Peyer's patch (tissue), 4 donors: Measurements from ENCODE around the gene PIH1D2. TPM values are rescaled to one million over a fixed set of nuclear protein-coding genes. Genes with fewer than 3 reads are reported as not detected.
"Not testable (repeated sequence)": the region's sequence is repeated elsewhere in the genome, so short reads cannot be mapped to it uniquely, and the experiment has no call there.

Experiments used
- DNase-seq, 3 donors: peaks; one replicate each; pipeline ENCODE4 v3.0.0-alpha.2; 2017 to 2019
- H3K27ac ChIP-seq, 4 donors: fragments of 200-600 bp; sonication (generic); one replicate each; pipeline ENCODE4 v1.5.1; 2016 to 2019
- H3K27me3 ChIP-seq, 2 donors: fragments of 200-600 bp; sonication (generic); one replicate each; pipeline ENCODE4 v1.5.1; 2019
- H3K36me3 ChIP-seq, 3 donors: fragments of 200-600 bp; sonication (generic); one replicate each; pipeline ENCODE4 v1.5.1; 2016 to 2019
- H3K4me1 ChIP-seq, 4 donors: fragments of 200-600 bp; sonication (generic); one replicate each; pipeline ENCODE4 v1.5.1; 2016 to 2019
- H3K4me3 ChIP-seq, 4 donors: fragments of 200-600 bp; sonication (generic); 1 replicate in 3 of 4; 2 replicates in 1 of 4; pipeline ENCODE4 v1.5.1; 2016 to 2019; ENCODE audit warnings: mild to moderate bottlenecking in 1 of 4
- H3K9me3 ChIP-seq, 4 donors: fragments of 200-600 bp; sonication (generic); one replicate each; pipeline ENCODE4 v1.5.1; 2016 to 2019; ENCODE audit warnings: mild to moderate bottlenecking in 1 of 4
- POLR2A ChIP-seq, 2 donors: fragments of 450-650 bp; IDR thresholded peaks; one replicate each; pipeline ENCODE4 v1.5.1; 2017; ENCODE audit warnings: antibody characterized with exemption in 2 of 2, mild to moderate bottlenecking in 2 of 2, moderate library complexity in 2 of 2
- total RNA-seq, 4 donors: library from RNA; depleted of rRNA; stranded (reverse); fragments of >200 nt; gene quantifications; one replicate each; pipeline ENCODE4 v1.1.0, GENCODE V29; 2016
- TF ChIP-seq, protein P1 (sequence below), 6 experiments: fragments of 450-650 bp in 4 of 6; fragments of 200-600 bp in 2 of 6; sonication (generic) in 1 of 6; IDR thresholded peaks; one replicate each; pipeline ENCODE4 v1.5.1; 2017 to 2019; ENCODE audit warnings: antibody characterized with exemption in 6 of 6, mild to moderate bottlenecking in 3 of 6, moderate library complexity in 1 of 6

Gene PIH1D2
- total RNA-seq, 4 donors from 2014 or later, result 2.8 to 11.6 TPM; not detected in 2

DNA sequence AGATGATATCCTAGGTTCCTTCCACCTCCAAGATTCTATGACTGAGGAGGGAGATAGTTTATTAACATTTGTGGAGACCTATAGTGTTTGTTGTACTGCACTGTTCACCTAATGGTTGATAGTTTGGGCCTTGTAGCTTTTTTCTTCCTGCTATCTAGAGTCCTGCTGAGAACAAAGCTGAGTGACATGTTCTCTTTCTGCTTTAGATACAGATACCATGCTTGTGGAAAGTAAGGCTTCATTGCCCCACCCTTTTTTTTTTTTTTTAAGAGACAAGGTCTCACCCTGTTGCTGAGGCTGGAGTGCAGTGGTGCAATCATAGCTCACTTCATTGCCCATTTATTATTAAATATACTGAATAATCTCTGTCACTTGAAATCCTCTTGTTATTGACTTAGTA lies 36.3 kb downstream of the PIH1D2 start:
- no peaks in the 10 kb centered on the region for H3K9me3 ChIP-seq
- no peaks in the 10 kb centered on the region for H3K4me1 ChIP-seq
- no peak for DNase-seq
- H3K4me3 ChIP-seq, result no peak overlapping the region
- H3K27me3 ChIP-seq, result no peaks in the 10 kb centered on the region
- TF ChIP-seq, protein P1, sequence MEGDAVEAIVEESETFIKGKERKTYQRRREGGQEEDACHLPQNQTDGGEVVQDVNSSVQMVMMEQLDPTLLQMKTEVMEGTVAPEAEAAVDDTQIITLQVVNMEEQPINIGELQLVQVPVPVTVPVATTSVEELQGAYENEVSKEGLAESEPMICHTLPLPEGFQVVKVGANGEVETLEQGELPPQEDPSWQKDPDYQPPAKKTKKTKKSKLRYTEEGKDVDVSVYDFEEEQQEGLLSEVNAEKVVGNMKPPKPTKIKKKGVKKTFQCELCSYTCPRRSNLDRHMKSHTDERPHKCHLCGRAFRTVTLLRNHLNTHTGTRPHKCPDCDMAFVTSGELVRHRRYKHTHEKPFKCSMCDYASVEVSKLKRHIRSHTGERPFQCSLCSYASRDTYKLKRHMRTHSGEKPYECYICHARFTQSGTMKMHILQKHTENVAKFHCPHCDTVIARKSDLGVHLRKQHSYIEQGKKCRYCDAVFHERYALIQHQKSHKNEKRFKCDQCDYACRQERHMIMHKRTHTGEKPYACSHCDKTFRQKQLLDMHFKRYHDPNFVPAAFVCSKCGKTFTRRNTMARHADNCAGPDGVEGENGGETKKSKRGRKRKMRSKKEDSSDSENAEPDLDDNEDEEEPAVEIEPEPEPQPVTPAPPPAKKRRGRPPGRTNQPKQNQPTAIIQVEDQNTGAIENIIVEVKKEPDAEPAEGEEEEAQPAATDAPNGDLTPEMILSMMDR (IDR thresholded peaks at IDR 0.05), result no peak
- no peak for TF ChIP-seq POLR2A (IDR thresholded peaks at IDR 0.05)
- H3K27ac ChIP-seq, result no peak overlapping the region
- H3K36me3 ChIP-seq, result peaks cover 0 to 63% (median 0%) of the 10 kb centered on the region in 3 donors

DNA sequence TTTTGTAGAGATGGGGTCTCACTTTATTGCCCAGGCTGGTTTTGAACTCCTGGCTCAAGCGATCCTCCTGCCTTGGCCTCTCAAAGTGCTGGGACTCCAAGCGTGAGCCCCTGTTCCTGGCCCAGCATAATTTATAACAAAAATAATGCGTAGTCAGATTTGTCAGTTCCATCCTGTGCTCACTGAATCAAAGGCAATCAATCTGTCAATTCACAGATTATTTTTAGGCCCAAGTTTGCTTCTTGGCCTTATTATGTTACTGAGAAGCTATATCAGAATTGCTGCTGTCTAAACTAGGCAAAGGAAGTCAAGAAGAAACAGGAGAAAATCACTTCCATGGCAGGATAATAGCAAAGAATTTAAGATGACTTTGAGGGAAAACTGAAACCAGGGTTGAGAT lies 39.9 kb downstream of the PIH1D2 start:
- Histone ChIP-seq H3K4me1 (no peaks in the 10 kb centered on the region), H3K36me3 (peaks cover 0 to 75% (median 0%) of the 10 kb centered on the region in 3 donors), H3K4me3 (no peak overlapping the region), H3K9me3 (no peaks in the 10 kb centered on the region), H3K27me3 (no peaks in the 10 kb centered on the region), H3K27ac (no peak overlapping the region)
- no peak for TF ChIP-seq POLR2A (IDR thresholded peaks at IDR 0.05)
- TF ChIP-seq, protein P1 (IDR thresholded peaks at IDR 0.05), result no peak
- no peak for DNase-seq

DNA sequence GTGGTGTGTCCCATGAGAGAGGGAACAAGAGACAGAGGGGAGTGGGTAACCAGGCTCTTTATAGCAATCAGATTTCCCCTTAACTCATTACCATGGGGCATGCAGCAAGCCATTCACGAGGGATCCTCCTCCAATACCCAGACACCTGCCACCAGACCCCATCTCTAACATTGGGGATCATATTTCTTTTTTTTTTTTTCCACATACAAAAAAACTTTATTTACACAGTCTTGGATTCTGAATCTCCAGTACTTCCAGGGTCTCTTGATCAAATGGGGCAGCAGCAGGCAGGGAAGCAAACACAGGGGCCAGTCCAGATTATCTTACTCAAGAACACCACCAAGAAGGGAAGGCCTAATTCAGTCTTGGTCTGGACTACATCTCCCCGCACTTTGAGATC lies 44.4 kb downstream of the PIH1D2 start:
- no peak for TF ChIP-seq POLR2A (IDR thresholded peaks at IDR 0.05)
- TF ChIP-seq, protein P1 (IDR thresholded peaks at IDR 0.05), result no peak
- H3K36me3 ChIP-seq, result peaks cover 0 to 58% (median 0%) of the 10 kb centered on the region in 3 donors

DNA sequence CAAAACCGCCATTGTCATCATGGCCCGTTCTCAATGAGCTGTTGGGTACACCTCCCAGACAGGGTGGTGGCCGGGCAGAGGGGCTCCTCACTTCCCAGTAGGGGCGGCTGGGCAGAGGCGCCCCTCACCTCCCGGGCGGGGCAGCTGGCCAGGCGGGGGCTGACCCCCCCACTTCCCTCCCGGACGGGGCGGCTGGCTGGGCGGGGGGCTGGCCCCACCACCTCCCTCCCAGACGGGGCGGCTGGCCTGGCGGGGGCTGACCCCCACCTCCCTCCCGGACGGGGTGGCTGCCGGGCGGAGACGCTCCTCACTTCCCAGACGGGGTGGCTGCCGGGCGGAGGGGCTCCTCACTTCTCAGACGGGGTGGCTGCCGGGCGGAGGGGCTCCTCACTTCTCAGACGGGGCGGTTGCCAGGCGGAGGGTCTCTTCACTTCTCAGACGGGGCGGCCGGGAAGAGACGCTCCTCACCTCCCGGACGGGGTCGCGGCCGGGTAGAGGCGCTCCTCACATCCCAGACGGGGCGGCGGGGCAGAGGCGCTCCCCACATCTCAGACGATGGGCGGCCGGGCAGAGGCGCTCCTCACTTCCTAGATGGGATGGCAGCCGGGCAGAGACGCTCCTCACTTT lies 46.9 kb downstream of the PIH1D2 start:
- Histone ChIP-seq H3K4me1 (peaks cover 0 to 10% (median 0%) of the 10 kb centered on the region in 4 donors), H3K36me3 (peaks cover 0 to 36% (median 0%) of the 10 kb centered on the region in 3 donors)
- H3K4me3 ChIP-seq, DNase-seq, H3K9me3 ChIP-seq, H3K27me3 ChIP-seq, H3K27ac ChIP-seq: not testable (repeated sequence)

More for the DNA sequence above, 44.4 kb downstream of the PIH1D2 start:
- DNase-seq, result no peak
- no peaks in the 10 kb centered on the region for H3K27me3 ChIP-seq
- H3K4me1 ChIP-seq, result peaks cover 0 to under 1% (median 0%) of the 10 kb centered on the region in 4 donors
- H3K4me3 ChIP-seq, result no peak overlapping the region
- no peaks in the 10 kb centered on the region for H3K9me3 ChIP-seq
- no peak overlapping the region for H3K27ac ChIP-seq

DNA sequence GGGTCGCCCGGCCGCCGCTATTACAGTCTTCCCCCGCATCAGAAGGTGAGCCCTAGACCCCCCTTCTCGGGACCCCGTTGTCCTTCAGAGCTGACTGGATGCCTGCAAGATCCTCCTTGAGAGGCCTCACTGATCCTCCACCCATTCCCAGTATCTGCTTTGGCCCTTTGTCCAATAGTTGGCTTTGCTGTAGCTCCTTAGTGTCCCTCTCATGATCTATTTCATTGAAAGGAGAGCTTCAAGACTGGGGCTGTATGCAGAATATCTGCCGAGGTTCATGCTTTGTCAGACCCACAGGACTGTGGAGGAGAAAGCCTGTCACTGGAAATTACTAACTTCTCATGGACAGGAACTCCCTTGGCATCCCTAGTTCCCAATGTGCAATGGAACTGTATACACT lies 48.1 kb downstream of the PIH1D2 start:
- DNase-seq, result no peak
- Histone ChIP-seq H3K9me3 (no peaks in the 10 kb centered on the region), H3K27ac (peak overlapping the region; percentile 85 to 91 (median 87)), H3K4me1 (peaks cover 0 to 10% (median 0%) of the 10 kb centered on the region in 4 donors), H3K27me3 (no peaks in the 10 kb centered on the region), H3K4me3 (peak overlapping the region; percentile 61 to 70 (median 64)), H3K36me3 (peaks cover 0 to 29% (median 0%) of the 10 kb centered on the region in 3 donors)
- TF ChIP-seq, protein P1 (IDR thresholded peaks at IDR 0.05), result no peak
- no peak for TF ChIP-seq POLR2A (IDR thresholded peaks at IDR 0.05)

DNA sequence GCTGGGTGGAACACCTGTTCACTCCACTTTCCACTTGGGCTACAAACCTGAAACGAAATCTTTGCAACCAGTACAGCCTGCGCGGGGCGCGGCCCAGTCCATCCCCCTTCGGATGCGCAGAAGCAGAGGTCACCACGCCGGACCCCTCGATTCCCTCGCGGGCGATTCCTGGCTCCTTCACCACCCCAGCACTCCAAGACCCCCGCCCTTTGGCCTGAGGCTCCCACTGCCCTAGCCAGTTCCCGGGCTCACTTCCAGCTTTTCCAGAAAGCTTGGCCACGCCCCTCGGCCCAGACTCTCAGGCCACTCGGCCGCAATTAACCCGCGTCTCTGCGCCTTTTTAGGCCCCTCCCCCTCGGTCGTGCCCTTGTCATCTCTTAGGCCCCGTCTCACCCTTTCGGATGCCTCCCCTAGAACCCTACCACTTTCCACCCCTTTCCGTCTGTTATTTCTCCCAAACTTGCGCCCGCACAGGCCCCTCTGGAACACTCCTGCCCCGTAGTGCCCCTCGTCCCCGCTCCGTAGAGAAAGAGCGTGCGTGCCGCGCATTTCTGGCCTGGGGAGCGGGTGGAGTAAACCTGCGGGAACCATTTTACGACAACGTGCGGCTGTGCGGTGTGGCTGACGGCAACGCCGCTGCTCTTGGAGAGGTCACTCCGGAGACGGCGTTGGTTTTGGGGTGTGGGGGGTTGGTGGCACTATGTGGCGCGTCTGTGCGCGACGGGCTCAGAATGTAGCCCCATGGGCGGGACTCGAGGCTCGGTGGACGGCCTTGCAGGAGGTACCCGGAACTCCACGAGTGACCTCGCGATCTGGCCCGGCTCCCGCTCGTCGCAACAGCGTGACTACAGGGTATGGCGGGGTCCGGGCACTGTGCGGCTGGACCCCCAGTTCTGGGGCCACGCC lies 48.8 kb downstream of the PIH1D2 start, which contains the start of gene DLAT:
TSS of gene DLAT (plus strand) at position 636 of the 906 bp plus-strand sequence. CDS start at position 701, 65 bp downstream.
- DNase-seq, result peak; percentile 86 to 95 (median 92)
- peak within 1 kb of the TSS; percentile 85 to 91 (median 87) for H3K27ac ChIP-seq
- H3K4me3 ChIP-seq, result peak within 1 kb of the TSS; percentile 61 to 70 (median 64)
- H3K9me3 ChIP-seq, result no peaks in the 10 kb centered on the region
- peaks cover 0 to 28% (median 0%) of the 10 kb centered on the region in 3 donors for H3K36me3 ChIP-seq
- H3K4me1 ChIP-seq, result peaks cover 0 to 10% (median 0%) of the 10 kb centered on the region in 4 donors
- TF ChIP-seq, protein P1 (IDR thresholded peaks at IDR 0.05), result no peak
- TF ChIP-seq POLR2A (IDR thresholded peaks at IDR 0.05), result peak; percentile 59 to 63
- H3K27me3 ChIP-seq, result no peaks in the 10 kb centered on the region
